ENCODE results near the gene RLIM. TPM values are rescaled to one million over a fixed set of nuclear protein-coding genes. Genes with fewer than 3 reads are reported as not detected.

The RLIM gene
- total RNA-seq, 1 experiment from 2014 or later = 36.4 TPM

DNA sequence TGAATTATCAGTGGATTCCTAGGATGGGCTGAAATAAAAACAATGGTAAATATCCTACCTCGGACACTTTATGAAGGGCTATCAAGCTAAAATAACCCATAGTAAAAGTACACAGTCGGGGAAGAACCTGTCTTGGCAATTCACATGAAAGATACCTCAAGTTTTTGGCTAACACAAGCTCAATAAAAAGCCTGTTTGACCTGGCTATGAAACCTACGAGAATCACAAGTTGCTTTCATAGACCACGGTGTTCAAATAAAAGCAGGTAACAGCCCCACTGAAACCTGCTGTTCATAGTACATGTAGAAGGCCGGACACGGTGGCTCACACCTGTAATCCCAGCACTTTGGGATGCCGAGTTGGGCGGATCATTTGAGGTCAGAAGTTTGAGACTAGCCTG lies 12.3 kb downstream of the RLIM start:
- ATAC-seq (no peak), DNase-seq (ENCODE audit: low read depth, low spot score) (no peak)
- Histone ChIP-seq H3K79me2 (ENCODE audit: insufficient read depth, low read length) (peaks cover 97% of the 10 kb centered on the region), H4K20me1 (ENCODE audit: insufficient read depth) (no peaks in the 10 kb centered on the region; the same call in 1 of the 2 replicates), H2AFZ (ENCODE audit: low read depth, low read length, poor library complexity, severe bottlenecking) (no peak overlapping the region), H3K4me1 (ENCODE audit: control insufficient read depth in 1 of 2, insufficient read depth in 2 of 2, low read length in 2 of 2) (no peaks in the 10 kb centered on the region), H3K9me2 (ENCODE audit: insufficient read depth) (no peaks in the 10 kb centered on the region), H3K9ac (ENCODE audit: low read length) (no peak overlapping the region), H3K36me3 (ENCODE audit: control insufficient read depth in 1 of 2, insufficient read depth in 2 of 2, low read length in 2 of 2) (peaks cover 0 to 2% of the 10 kb centered on the region in 2 experiments; a peak in 1 of 4 replicates), H3K4me3 (replicated peaks in 1 of 2; ENCODE audit: low read depth in 1 of 2, low read length in 2 of 2) (no peak overlapping the region), H3K9me3 (ENCODE audit: control insufficient read depth in 1 of 2, insufficient read depth in 1 of 2, low read depth in 1 of 2, low read length in 2 of 2) (no peaks in the 10 kb centered on the region), H3K27ac (ENCODE audit: low read depth, low read length) (no peak overlapping the region), H3K4me2 (ENCODE audit: low read length) (no peak overlapping the region), H3K27me3 (ENCODE audit: insufficient read depth, low read length) (no peaks in the 10 kb centered on the region)
- ChIA-PET POLR2A (no interaction called here), CTCF (no interaction called here), RAD21 (ENCODE audit: low non-redundant PET in 1 of 2, low total read pairs in 2 of 2, uncharacterized antibody in 2 of 2, unreplicated experiment in 2 of 2) (no interaction called here)
- intact Hi-C loops (cut with micrococcal nuclease) = no loop called here
- no TSS peak for BruUV-seq (replicated peaks)
- TF ChIP-seq, protein P1, sequence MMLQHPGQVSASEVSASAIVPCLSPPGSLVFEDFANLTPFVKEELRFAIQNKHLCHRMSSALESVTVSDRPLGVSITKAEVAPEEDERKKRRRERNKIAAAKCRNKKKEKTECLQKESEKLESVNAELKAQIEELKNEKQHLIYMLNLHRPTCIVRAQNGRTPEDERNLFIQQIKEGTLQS (IDR thresholded peaks at IDR 0.05) = no peak
- TF ChIP-seq POLR2A (IDR thresholded peaks at IDR 0.05; ENCODE audit: borderline replicate concordance, extremely low read depth, insufficient read depth, insufficient read length) (no peak), ZFX (IDR thresholded peaks at IDR 0.05) (no peak), EGR1 (IDR thresholded peaks at IDR 0.05; ENCODE audit: low read depth) (no peak), SRF (IDR thresholded peaks at IDR 0.05; ENCODE audit: low read depth) (no peak), ZNF274 (IDR thresholded peaks at IDR 0.05; ENCODE audit: low read depth, low read length) (no peak), JUND (IDR thresholded peaks at IDR 0.05) (no peak)
- TF ChIP-seq, protein P2, sequence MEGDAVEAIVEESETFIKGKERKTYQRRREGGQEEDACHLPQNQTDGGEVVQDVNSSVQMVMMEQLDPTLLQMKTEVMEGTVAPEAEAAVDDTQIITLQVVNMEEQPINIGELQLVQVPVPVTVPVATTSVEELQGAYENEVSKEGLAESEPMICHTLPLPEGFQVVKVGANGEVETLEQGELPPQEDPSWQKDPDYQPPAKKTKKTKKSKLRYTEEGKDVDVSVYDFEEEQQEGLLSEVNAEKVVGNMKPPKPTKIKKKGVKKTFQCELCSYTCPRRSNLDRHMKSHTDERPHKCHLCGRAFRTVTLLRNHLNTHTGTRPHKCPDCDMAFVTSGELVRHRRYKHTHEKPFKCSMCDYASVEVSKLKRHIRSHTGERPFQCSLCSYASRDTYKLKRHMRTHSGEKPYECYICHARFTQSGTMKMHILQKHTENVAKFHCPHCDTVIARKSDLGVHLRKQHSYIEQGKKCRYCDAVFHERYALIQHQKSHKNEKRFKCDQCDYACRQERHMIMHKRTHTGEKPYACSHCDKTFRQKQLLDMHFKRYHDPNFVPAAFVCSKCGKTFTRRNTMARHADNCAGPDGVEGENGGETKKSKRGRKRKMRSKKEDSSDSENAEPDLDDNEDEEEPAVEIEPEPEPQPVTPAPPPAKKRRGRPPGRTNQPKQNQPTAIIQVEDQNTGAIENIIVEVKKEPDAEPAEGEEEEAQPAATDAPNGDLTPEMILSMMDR (IDR thresholded peaks at IDR 0.05 in 2 of 3, conservative IDR thresholded peaks at IDR 0.05 in 1 of 3; ENCODE audit: borderline replicate concordance in 1 of 3, insufficient read depth in 1 of 3, low read depth in 2 of 3, low read length in 2 of 3) = no peak

DNA sequence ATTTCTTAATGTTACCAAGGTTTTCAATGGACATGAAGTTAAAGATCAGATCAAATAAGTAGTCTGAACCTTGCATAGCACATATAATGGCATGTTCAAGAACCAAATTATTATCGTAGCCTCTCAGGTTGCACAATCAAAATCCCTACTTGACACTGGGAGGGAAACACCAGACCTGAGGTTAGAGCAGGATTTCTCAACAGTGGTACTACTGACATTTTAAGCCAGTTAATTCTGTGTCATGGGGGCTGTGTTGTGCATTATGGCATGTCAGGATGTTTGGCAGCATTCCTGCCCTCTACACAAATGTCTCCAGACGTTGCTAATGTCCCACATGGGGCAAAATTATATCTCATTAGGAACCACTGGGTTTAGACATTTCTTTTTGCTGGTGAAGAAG lies 20.8 kb downstream of the RLIM start:
- ChIA-PET RAD21 (ENCODE audit: low non-redundant PET in 1 of 2, low total read pairs in 2 of 2, uncharacterized antibody in 2 of 2, unreplicated experiment in 2 of 2) (no interaction called here), POLR2A (no interaction called here), CTCF (no interaction called here)
- Histone ChIP-seq H3K4me1 (ENCODE audit: control insufficient read depth in 1 of 2, insufficient read depth in 2 of 2, low read length in 2 of 2) (no peaks in the 10 kb centered on the region), H3K36me3 (ENCODE audit: control insufficient read depth in 1 of 2, insufficient read depth in 2 of 2, low read length in 2 of 2) (peaks cover 6 to 10% of the 10 kb centered on the region in 2 experiments; a peak in 3 of 4 replicates), H3K9ac (ENCODE audit: low read length) (no peak overlapping the region), H3K27me3 (ENCODE audit: insufficient read depth, low read length) (no peaks in the 10 kb centered on the region), H3K4me2 (ENCODE audit: low read length) (no peak overlapping the region), H2AFZ (ENCODE audit: low read depth, low read length, poor library complexity, severe bottlenecking) (no peak overlapping the region), H3K27ac (ENCODE audit: low read depth, low read length) (no peak overlapping the region), H3K79me2 (ENCODE audit: insufficient read depth, low read length) (peaks cover 40% of the 10 kb centered on the region), H3K9me2 (ENCODE audit: insufficient read depth) (no peaks in the 10 kb centered on the region), H3K9me3 (ENCODE audit: control insufficient read depth in 1 of 2, insufficient read depth in 1 of 2, low read depth in 1 of 2, low read length in 2 of 2) (no peaks in the 10 kb centered on the region), H3K4me3 (replicated peaks in 1 of 2; ENCODE audit: low read depth in 1 of 2, low read length in 2 of 2) (no peak overlapping the region), H4K20me1 (ENCODE audit: insufficient read depth) (no peaks in the 10 kb centered on the region; the same call in 1 of the 2 replicates)
- no TSS peak for BruUV-seq (replicated peaks)
- no peak for DNase-seq (ENCODE audit: low read depth, low spot score)
- ATAC-seq = no peak
- intact Hi-C loops (cut with micrococcal nuclease) = no loop called here
- TF ChIP-seq POLR2A (IDR thresholded peaks at IDR 0.05; ENCODE audit: borderline replicate concordance, extremely low read depth, insufficient read depth, insufficient read length) = no peak
- TF ChIP-seq SRF (IDR thresholded peaks at IDR 0.05; ENCODE audit: low read depth) = no peak
- no peak for TF ChIP-seq ZNF274 (IDR thresholded peaks at IDR 0.05; ENCODE audit: low read depth, low read length)
- TF ChIP-seq EGR1 (IDR thresholded peaks at IDR 0.05; ENCODE audit: low read depth) = no peak
- no peak for TF ChIP-seq POLR2AphosphoS5 (IDR thresholded peaks at IDR 0.05; ENCODE audit: low read depth, low read length)
- TF ChIP-seq TCF7L2 (IDR thresholded peaks at IDR 0.05; ENCODE audit: borderline replicate concordance, extremely low read depth, insufficient read depth, insufficient read length) = no peak
- no peak for TF ChIP-seq JUND (IDR thresholded peaks at IDR 0.05)
- TF ChIP-seq, protein P1 (IDR thresholded peaks at IDR 0.05) = no peak
- TF ChIP-seq, protein P3, sequence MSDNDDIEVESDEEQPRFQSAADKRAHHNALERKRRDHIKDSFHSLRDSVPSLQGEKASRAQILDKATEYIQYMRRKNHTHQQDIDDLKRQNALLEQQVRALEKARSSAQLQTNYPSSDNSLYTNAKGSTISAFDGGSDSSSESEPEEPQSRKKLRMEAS (IDR thresholded peaks at IDR 0.05) = no peak
- no peak for TF ChIP-seq FOSL1 (IDR thresholded peaks at IDR 0.05; ENCODE audit: low read depth)
- TF ChIP-seq CBX3 (IDR thresholded peaks at IDR 0.05; ENCODE audit: low read depth) = no peak
- no peak for TF ChIP-seq ZFX (IDR thresholded peaks at IDR 0.05)
- TF ChIP-seq, protein P4, sequence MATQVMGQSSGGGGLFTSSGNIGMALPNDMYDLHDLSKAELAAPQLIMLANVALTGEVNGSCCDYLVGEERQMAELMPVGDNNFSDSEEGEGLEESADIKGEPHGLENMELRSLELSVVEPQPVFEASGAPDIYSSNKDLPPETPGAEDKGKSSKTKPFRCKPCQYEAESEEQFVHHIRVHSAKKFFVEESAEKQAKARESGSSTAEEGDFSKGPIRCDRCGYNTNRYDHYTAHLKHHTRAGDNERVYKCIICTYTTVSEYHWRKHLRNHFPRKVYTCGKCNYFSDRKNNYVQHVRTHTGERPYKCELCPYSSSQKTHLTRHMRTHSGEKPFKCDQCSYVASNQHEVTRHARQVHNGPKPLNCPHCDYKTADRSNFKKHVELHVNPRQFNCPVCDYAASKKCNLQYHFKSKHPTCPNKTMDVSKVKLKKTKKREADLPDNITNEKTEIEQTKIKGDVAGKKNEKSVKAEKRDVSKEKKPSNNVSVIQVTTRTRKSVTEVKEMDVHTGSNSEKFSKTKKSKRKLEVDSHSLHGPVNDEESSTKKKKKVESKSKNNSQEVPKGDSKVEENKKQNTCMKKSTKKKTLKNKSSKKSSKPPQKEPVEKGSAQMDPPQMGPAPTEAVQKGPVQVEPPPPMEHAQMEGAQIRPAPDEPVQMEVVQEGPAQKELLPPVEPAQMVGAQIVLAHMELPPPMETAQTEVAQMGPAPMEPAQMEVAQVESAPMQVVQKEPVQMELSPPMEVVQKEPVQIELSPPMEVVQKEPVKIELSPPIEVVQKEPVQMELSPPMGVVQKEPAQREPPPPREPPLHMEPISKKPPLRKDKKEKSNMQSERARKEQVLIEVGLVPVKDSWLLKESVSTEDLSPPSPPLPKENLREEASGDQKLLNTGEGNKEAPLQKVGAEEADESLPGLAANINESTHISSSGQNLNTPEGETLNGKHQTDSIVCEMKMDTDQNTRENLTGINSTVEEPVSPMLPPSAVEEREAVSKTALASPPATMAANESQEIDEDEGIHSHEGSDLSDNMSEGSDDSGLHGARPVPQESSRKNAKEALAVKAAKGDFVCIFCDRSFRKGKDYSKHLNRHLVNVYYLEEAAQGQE (IDR thresholded peaks at IDR 0.05; ENCODE audit: low read depth) = no peak
- no peak for TF ChIP-seq CEBPB (IDR thresholded peaks at IDR 0.05; ENCODE audit: low read depth)

Measured in HCT116 (cell line).